Activated B cell treated with CpG ODN at 0.5 μM for 24 hours (primary cell): ENCODE data around the gene NOD1. TPM values are rescaled to one million over a fixed set of nuclear protein-coding genes. Genes with fewer than 3 reads are reported as not detected.

Experiments
- ATAC-seq: fragments of 200-7000 bp; cut with Tn5 transposase; one replicate; pipeline ENCODE4 v1.10.0; 2021; ENCODE audit warnings: low read depth, mild to moderate bottlenecking, moderate library complexity
- CTCF ChIA-PET: fragments of 350-600 bp; sonication (Branson Sonifier 250); formaldehyde crosslinking; loops from one replicate; lab custom pipeline; 2021; ENCODE audit warnings: antibody characterized with exemption; lab: Charles Lee
- POLR2A ChIA-PET: fragments of 350-600 bp; sonication (Branson Sonifier 250); formaldehyde crosslinking; loops from one replicate; lab custom pipeline; 2021; ENCODE audit warnings: antibody characterized with exemption; lab: Charles Lee
- DNase-seq: peaks from one replicate; pipeline ENCODE4 v3.0.0; 2022
- H3K27ac Mint-ChIP-seq: one replicate; pipeline ENCODE4 v1.8.0; 2020; ENCODE audit warnings: mixed read lengths
- H3K27me3 Mint-ChIP-seq: one replicate; pipeline ENCODE4 v1.8.0; 2021; ENCODE audit warnings: mixed read lengths
- H3K36me3 Mint-ChIP-seq: one replicate; pipeline ENCODE4 v1.8.0; 2021; ENCODE audit warnings: low read depth, mixed read lengths
- H3K4me1 Mint-ChIP-seq: one replicate; pipeline ENCODE4 v1.8.0; 2021; ENCODE audit warnings: mixed read lengths
- H3K4me3 Mint-ChIP-seq: one replicate; pipeline ENCODE4 v1.8.0; 2020; ENCODE audit warnings: mild to moderate bottlenecking, mixed read lengths
- H3K9me3 Mint-ChIP-seq: one replicate; pipeline ENCODE4 v1.8.0; 2020; ENCODE audit warnings: mixed read lengths
- CTCF ChIP-seq: fragments of 200-600 bp; IDR thresholded peaks from one replicate; pipeline ENCODE4 v1.8.0; 2022; ENCODE audit warnings: antibody characterized with exemption, mild to moderate bottlenecking
- intact Hi-C: fragments of 100-400 bp; cut with micrococcal nuclease; formaldehyde crosslinking; loops from one replicate; pipeline ENCODE4 v1.15.1; 2024
- total RNA-seq: library from RNA; stranded (reverse); gene quantifications from 2 replicates; pipeline ENCODE4 v1.2.3, GENCODE V29; 2022

The NOD1 gene
- total RNA-seq, 1 donor from 2014 or later = 14.0 TPM

- CTCF ChIA-PET = no interaction called here
- peaks cover 93% of the 10 kb centered on the region for H3K4me1 Mint-ChIP-seq
- POLR2A ChIA-PET = interaction anchor here (3.2 kb wide), 1 partner anchor 8 kb away, joined by 18 read pairs; the partner anchor contains the start of gene NOD1
- H3K36me3 Mint-ChIP-seq = peaks cover 17% of the 10 kb centered on the region
- intact Hi-C loops = no loop called here
- peak overlapping the region; percentile 62 for H3K27ac Mint-ChIP-seq
- no peaks in the 10 kb centered on the region for H3K9me3 Mint-ChIP-seq
- no peak for TF ChIP-seq CTCF
- no peak for ATAC-seq
- H3K27me3 Mint-ChIP-seq = no peaks in the 10 kb centered on the region
- no peak overlapping the region for H3K4me3 Mint-ChIP-seq
- no peak for DNase-seq
Measured at GRCh38 chr7:30470163-30470770, 8.3 kb downstream of the NOD1 start.

- no peak overlapping the region for H3K27ac Mint-ChIP-seq
- H3K27me3 Mint-ChIP-seq = no peaks in the 10 kb centered on the region
- ChIA-PET CTCF (no interaction called here), POLR2A (interaction anchor here (0.6 to 3.2 kb wide), 3 partner anchors 9 to 626 kb away, joined by 3 to 18 read pairs (median 6); partner anchors contain the start of gene NOD1)
- H3K4me3 Mint-ChIP-seq = no peak overlapping the region
- H3K4me1 Mint-ChIP-seq = peaks cover 93% of the 10 kb centered on the region
- DNase-seq = no peak
- no peak for ATAC-seq
- no peak for TF ChIP-seq CTCF
- no peaks in the 10 kb centered on the region for H3K9me3 Mint-ChIP-seq
- intact Hi-C loops = loop anchor here (5.0 kb wide), 1 partner anchor 122 kb away; no protein-coding TSS in a partner anchor
- H3K36me3 Mint-ChIP-seq = peaks cover 17% of the 10 kb centered on the region
Measured at GRCh38 chr7:30469303-30469702, 9.3 kb downstream of the NOD1 start.

GRCh38 chr7:30468791-30469190 lies 9.8 kb downstream of the NOD1 start:
- ChIA-PET POLR2A (interaction anchor here (0.6 to 3.2 kb wide), 2 partner anchors 9 to 625 kb away, joined by 3 to 18 read pairs; partner anchors contain the start of gene NOD1), CTCF (no interaction called here)
- H3K4me1 Mint-ChIP-seq = peaks cover 93% of the 10 kb centered on the region
- no peak for ATAC-seq
- peak overlapping the region; percentile 76 for H3K27ac Mint-ChIP-seq
- no peak overlapping the region for H3K4me3 Mint-ChIP-seq
- TF ChIP-seq CTCF = no peak
- H3K9me3 Mint-ChIP-seq = no peaks in the 10 kb centered on the region
- DNase-seq = no peak
- intact Hi-C loops = loop anchor here (5.0 kb wide), 1 partner anchor 121 kb away; no protein-coding TSS in a partner anchor
- H3K27me3 Mint-ChIP-seq = no peaks in the 10 kb centered on the region
- peaks cover 14% of the 10 kb centered on the region for H3K36me3 Mint-ChIP-seq

GRCh38 chr7:30468041-30468440 lies 10.5 kb downstream of the NOD1 start:
- ATAC-seq = no peak
- Mint-ChIP-seq H3K27me3 (no peaks in the 10 kb centered on the region), H3K4me1 (peaks cover 94% of the 10 kb centered on the region), H3K27ac (peak overlapping the region; percentile 76), H3K36me3 (peaks cover 14% of the 10 kb centered on the region), H3K4me3 (peak overlapping the region; percentile 12), H3K9me3 (no peaks in the 10 kb centered on the region)
- ChIA-PET CTCF (no interaction called here), POLR2A (interaction anchor here (1.0 to 3.2 kb wide), 2 partner anchors 10 to 12 kb away, joined by 5 to 18 read pairs; partner anchors contain the start of gene NOD1)
- intact Hi-C loops = loop anchor here (5.0 kb wide), 1 partner anchor 121 kb away; no protein-coding TSS in a partner anchor
- no peak for TF ChIP-seq CTCF
- DNase-seq = no peak

- TF ChIP-seq CTCF = no peak
Measured at GRCh38 chr7:30467271-30467670, 11.3 kb downstream of the NOD1 start.

More at GRCh38 chr7:30467271-30467670, 11.3 kb downstream of the NOD1 start:
- no peaks in the 10 kb centered on the region for H3K27me3 Mint-ChIP-seq
- intact Hi-C loops = loop anchor here (5.0 kb wide), 1 partner anchor 120 kb away; no protein-coding TSS in a partner anchor
- H3K36me3 Mint-ChIP-seq = peaks cover 11% of the 10 kb centered on the region
- POLR2A ChIA-PET = interaction anchor here (3.2 kb wide), 1 partner anchor 11 kb away, joined by 18 read pairs; the partner anchor contains the start of gene NOD1
- H3K27ac Mint-ChIP-seq = peak overlapping the region; percentile 4
- H3K4me3 Mint-ChIP-seq = peak overlapping the region; percentile 11
- no peaks in the 10 kb centered on the region for H3K9me3 Mint-ChIP-seq
- ATAC-seq (no peak), DNase-seq (no peak)
- H3K4me1 Mint-ChIP-seq = peaks cover 96% of the 10 kb centered on the region
- CTCF ChIA-PET = no interaction called here
